Stimulated activated CD4-positive, alpha-beta T cell treated with anti-CD3 and anti-CD28 coated beads, Interleukin-15, amount 100 ng/mL, for 1 hour (primary cell): Measurements from ENCODE around the gene NUTM1.
"Not testable (repeated sequence)": the region's sequence is repeated elsewhere in the genome, so short reads cannot be mapped to it uniquely, and the experiment has no call there.

Experiments used
- DNase-seq, 2 donors: peaks; one replicate each; pipeline ENCODE4 v3.0.0-alpha.2; 2020; ENCODE audit warnings: low read depth in 1 of 2, low spot score in 1 of 2

Gene NUTM1

GRCh38 chr15:34365091-34365825 lies 22.1 kb downstream of the NUTM1 start:
- no peak for DNase-seq

DNA sequence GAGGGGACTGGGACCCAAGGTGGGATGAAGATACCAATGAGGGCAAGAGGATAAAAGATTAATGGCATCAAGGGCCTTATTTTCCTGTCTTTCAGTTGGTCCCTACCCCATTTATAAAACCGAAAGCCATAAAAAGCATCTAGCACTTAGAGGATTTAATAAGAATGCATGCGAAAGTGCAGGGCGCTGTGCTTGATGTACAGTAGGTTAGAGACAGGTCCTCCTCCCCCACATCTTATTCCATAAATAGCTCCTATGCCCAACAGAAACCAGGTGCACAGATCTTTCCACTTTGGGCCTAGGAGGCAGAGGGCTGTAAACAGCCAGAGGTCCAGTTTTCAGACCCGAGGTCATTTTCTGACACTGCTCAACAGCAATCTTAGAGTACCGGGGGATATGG lies 22.7 kb downstream of the NUTM1 start:
- DNase-seq: no peak

- DNase-seq: peak; percentile 24 to 25
Observed at GRCh38 chr15:34366271-34367065, 23.4 kb downstream of the NUTM1 start.

- DNase-seq: peak; percentile 77 to 82
Observed at GRCh38 chr15:34367101-34368081, 24.3 kb downstream of the NUTM1 start, which contains the start of gene LPCAT4. TSS of gene LPCAT4 (minus strand) at chr15:34367196. CDS start at chr15:34367100, 96 bp downstream.

GRCh38 chr15:34370129-34370528 lies 27.0 kb downstream of the NUTM1 start:
- no peak for DNase-seq

GRCh38 chr15:34370643-34371042 lies 27.5 kb downstream of the NUTM1 start:
- DNase-seq: no peak

GRCh38 chr15:34373951-34374350 lies 30.8 kb downstream of the NUTM1 start:
- no peak for DNase-seq

DNA sequence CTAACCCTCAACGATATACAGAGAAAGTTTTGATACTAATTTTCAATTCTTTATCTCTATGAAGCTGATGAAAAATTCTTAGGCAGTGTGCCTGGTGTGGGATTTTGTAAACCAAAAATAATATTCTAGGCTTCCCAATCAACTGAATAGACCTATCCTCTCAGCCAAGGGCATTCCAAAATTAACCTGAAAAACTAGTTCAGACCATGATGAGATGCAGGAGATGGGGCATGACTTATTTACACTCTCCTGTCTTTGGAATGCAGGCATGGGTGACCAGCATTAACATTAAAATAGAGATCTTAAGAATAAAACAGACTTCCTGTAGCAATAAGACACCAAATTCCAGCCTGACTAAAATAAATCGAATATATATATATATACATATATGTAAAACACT lies 31.7 kb downstream of the NUTM1 start:
- no peak for DNase-seq

DNA sequence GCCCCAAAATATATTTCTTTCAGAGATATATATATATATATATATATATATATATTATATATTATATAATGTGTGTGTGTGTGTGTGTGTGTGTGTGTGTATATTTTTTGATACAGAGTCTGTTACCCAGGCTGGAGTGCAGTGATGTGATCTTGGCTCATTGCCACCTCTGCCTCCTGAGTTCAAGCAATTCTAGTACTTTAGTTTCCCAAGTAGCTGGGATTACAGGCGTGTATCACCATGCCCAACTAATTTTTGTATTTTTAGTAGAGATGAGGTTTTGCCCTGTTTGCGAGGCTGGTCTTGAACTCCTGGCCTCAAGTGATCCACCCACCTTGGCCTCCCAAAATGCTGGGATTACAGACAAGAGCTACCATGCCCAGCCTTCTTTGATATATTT lies 32.4 kb downstream of the NUTM1 start:
- not testable (repeated sequence) for DNase-seq

GRCh38 chr15:34376856-34377255 lies 33.7 kb downstream of the NUTM1 start:
- DNase-seq: no peak

DNA sequence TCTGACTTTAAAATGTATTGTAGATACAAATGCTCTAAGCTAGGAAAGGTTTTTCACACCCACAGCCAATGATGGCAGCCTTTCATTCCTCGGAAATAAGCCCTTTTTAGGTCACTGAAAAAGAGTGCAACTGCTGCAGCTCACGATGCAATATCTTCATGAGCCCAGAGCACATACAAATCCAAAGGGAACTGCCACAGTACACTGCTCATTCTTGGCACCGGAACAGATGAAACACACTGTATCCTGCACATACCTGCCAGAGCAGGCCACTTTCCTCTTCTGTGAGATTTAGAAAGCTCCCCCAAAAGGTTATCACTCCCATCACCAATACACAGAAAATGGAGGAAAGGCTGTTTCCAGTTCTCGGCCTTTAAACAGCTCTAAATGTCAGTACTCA lies 37.4 kb downstream of the NUTM1 start:
- not testable (repeated sequence) for DNase-seq

DNA sequence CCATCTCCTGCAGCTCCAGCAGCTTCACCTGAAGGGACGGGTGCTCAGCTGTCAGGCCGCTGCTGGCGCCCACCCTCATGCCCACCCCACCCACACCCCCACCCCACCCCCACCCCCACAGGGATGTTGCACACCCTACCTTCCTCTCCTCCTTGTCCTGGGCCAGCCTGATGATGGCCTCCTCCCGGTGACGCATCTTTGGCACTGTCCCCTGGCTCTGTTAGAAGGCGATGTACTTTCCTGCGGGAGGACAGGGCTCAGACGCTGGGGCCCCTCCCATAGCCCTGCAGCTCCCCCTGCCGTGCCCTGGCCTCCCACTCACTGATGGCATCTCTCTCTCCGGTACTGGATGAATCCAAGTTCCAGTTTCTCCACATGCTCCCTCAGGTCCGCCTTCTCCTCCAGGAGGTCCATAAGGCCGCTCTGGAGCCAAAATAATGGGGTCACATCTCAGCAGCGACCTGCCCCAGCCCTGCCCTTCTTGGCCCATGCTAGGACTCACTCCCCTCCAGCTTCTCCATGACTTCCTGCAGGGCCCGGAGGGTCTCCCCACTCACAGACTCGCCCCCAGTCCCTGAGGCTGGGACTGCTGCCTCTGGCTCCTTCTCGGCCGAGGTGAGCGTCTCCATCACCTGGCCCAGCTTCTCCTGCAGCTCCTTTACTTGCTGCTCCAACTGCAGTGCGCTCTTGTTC lies 38.9 kb downstream of the NUTM1 start:
- DNase-seq: not testable (repeated sequence)

- not testable (repeated sequence) for DNase-seq
Observed at GRCh38 chr15:34389594-34390086, 46.5 kb downstream of the NUTM1 start.

DNA sequence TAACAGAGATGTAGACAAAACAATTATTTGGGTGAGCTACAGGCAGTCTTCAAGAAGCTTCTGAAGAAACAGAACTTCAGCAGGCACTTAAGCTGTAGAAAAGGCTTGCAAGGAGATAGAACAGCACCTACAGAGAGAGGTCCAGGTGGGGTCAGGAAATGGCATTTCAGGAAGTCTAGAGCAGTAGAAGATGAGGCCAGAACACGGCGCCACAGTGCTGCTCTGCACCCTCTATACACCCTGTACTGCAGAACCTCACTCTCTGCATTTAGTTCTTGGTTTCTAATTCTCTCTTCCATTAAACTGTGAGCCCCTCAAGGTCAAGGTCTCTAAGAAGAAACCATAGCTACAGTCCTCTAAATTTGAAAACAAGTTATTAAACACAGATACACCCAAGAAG lies 49.9 kb downstream of the NUTM1 start:
- not testable (repeated sequence) for DNase-seq

DNA sequence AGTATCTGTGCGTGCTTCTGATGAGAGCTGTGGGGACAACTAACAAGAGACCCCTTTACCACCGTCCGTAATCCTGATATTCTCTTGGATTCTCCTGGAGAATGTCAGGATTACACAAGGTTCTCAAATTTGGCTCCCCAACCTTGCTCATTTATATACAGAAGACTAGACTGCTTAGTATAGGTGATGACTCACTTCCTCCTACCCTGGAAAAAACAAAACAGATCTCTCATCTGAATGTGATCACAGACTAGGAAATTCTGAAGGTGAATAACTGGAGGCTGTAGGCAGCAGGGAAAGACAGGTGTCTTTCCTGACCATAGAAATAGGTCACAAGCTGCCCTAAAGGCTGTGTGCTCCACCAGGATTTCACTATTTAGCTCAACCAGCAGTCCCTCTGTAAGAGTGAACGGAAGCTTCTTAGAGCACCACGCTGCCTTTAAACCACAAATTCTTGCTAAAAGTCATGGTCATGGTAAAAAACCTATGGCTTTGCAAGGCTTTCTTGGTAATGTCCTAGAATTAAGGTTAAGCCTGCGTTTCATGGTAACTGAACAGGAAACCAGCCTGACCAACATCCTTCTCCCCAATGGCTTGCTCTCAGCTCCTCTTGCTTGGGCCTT lies 54.6 kb downstream of the NUTM1 start:
- DNase-seq: not testable (repeated sequence)

- DNase-seq: not testable (repeated sequence)
Observed at GRCh38 chr15:34403160-34403598, 60.1 kb downstream of the NUTM1 start.

GRCh38 chr15:34403899-34404298 lies 60.8 kb downstream of the NUTM1 start:
- DNase-seq: not testable (repeated sequence)
